ENCODE results near the gene POLDIP2. TPM values are rescaled to one million over a fixed set of nuclear protein-coding genes. Genes with fewer than 3 reads are reported as not detected.
A peak's percentile ranks its signal among the peaks of the same experiment; 100 is the strongest.

POLDIP2 gene
- total RNA-seq, 1 donor: 82.9 TPM

DNA sequence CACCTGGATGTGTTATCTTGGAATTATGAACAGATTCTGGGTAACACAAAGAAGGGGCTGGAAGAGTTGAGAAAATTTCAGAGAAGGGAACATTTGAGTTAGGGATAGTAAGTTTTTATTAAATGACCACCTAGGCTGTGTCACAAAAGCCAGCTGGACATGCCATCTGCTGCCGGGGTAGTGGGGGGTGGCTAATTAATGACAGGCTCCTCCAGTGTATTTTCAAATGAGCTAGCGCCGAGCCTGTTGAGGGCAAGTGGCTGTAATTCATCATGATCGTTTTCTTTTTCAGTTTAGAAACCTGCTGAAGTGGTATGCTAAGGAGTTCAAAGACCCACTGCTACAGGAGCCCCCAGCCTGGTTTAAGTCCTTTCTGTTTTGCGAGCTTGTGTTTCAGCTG lies 32.1 kb downstream of the POLDIP2 start:
- TF ChIP-seq, protein P1, sequence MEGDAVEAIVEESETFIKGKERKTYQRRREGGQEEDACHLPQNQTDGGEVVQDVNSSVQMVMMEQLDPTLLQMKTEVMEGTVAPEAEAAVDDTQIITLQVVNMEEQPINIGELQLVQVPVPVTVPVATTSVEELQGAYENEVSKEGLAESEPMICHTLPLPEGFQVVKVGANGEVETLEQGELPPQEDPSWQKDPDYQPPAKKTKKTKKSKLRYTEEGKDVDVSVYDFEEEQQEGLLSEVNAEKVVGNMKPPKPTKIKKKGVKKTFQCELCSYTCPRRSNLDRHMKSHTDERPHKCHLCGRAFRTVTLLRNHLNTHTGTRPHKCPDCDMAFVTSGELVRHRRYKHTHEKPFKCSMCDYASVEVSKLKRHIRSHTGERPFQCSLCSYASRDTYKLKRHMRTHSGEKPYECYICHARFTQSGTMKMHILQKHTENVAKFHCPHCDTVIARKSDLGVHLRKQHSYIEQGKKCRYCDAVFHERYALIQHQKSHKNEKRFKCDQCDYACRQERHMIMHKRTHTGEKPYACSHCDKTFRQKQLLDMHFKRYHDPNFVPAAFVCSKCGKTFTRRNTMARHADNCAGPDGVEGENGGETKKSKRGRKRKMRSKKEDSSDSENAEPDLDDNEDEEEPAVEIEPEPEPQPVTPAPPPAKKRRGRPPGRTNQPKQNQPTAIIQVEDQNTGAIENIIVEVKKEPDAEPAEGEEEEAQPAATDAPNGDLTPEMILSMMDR (IDR thresholded peaks at IDR 0.05; ENCODE audit: extremely low read depth, low read depth, low read length): no peak
- no peak for DNase-seq (ENCODE audit: insufficient read length, low spot score, missing footprints)
- Histone ChIP-seq H3K36me3 (ENCODE audit: insufficient read depth, low read length) (peaks cover 25% of the 10 kb centered on the region), H3K4me1 (ENCODE audit: insufficient read depth, low read length) (peaks cover 2% of the 10 kb centered on the region), H3K4me2 (ENCODE audit: insufficient read depth, low read length) (no peak overlapping the region), H3K27me3 (ENCODE audit: insufficient read depth, low read length) (no peaks in the 10 kb centered on the region), H3K4me3 (ENCODE audit: insufficient read depth, low read length) (no peak overlapping the region), H3K27ac (ENCODE audit: low read depth, low read length) (no peak overlapping the region), H4K20me1 (ENCODE audit: insufficient read depth, low read length) (peaks cover 5% of the 10 kb centered on the region), H3K79me2 (ENCODE audit: insufficient read depth, low read length) (peaks cover 13% of the 10 kb centered on the region), H3K9me3 (ENCODE audit: low read depth, low read length) (no peaks in the 10 kb centered on the region), H2AFZ (ENCODE audit: low read length) (peak overlapping the region; percentile 10)

GRCh38 chr17:28324781-28325180 lies 32.5 kb downstream of the POLDIP2 start:
- H3K36me3 ChIP-seq (ENCODE audit: insufficient read depth, low read length): peaks cover 25% of the 10 kb centered on the region
- no peak for DNase-seq (ENCODE audit: insufficient read length, low spot score, missing footprints)

GRCh38 chr17:28324267-28324745 lies 33.0 kb downstream of the POLDIP2 start:
- Histone ChIP-seq H3K36me3 (ENCODE audit: insufficient read depth, low read length) (peaks cover 22% of the 10 kb centered on the region), H3K79me2 (ENCODE audit: insufficient read depth, low read length) (peaks cover 20% of the 10 kb centered on the region), H4K20me1 (ENCODE audit: insufficient read depth, low read length) (peaks cover 3% of the 10 kb centered on the region), H3K27ac (ENCODE audit: low read depth, low read length) (no peak overlapping the region), H3K27me3 (ENCODE audit: insufficient read depth, low read length) (no peaks in the 10 kb centered on the region), H3K4me1 (ENCODE audit: insufficient read depth, low read length) (peaks cover 11% of the 10 kb centered on the region), H2AFZ (ENCODE audit: low read length) (no peak overlapping the region), H3K4me2 (ENCODE audit: insufficient read depth, low read length) (no peak overlapping the region), H3K9me3 (ENCODE audit: low read depth, low read length) (no peaks in the 10 kb centered on the region), H3K4me3 (ENCODE audit: insufficient read depth, low read length) (no peak overlapping the region)
- no peak for DNase-seq (ENCODE audit: insufficient read length, low spot score, missing footprints)
- TF ChIP-seq, protein P1 (IDR thresholded peaks at IDR 0.05; ENCODE audit: extremely low read depth, low read depth, low read length): no peak

More at GRCh38 chr17:28324781-28325180, 32.5 kb downstream of the POLDIP2 start:
- H2AFZ ChIP-seq (ENCODE audit: low read length): peak overlapping the region; percentile 10
- H3K27ac ChIP-seq (ENCODE audit: low read depth, low read length): no peak overlapping the region
- H3K27me3 ChIP-seq (ENCODE audit: insufficient read depth, low read length): no peaks in the 10 kb centered on the region
- H4K20me1 ChIP-seq (ENCODE audit: insufficient read depth, low read length): peaks cover 5% of the 10 kb centered on the region
- H3K9me3 ChIP-seq (ENCODE audit: low read depth, low read length): no peaks in the 10 kb centered on the region
- H3K4me3 ChIP-seq (ENCODE audit: insufficient read depth, low read length): no peak overlapping the region
- H3K4me1 ChIP-seq (ENCODE audit: insufficient read depth, low read length): peaks cover 6% of the 10 kb centered on the region
- TF ChIP-seq, protein P1 (IDR thresholded peaks at IDR 0.05; ENCODE audit: extremely low read depth, low read depth, low read length): no peak
- peaks cover 17% of the 10 kb centered on the region for H3K79me2 ChIP-seq (ENCODE audit: insufficient read depth, low read length)
- no peak overlapping the region for H3K4me2 ChIP-seq (ENCODE audit: insufficient read depth, low read length)

DNA sequence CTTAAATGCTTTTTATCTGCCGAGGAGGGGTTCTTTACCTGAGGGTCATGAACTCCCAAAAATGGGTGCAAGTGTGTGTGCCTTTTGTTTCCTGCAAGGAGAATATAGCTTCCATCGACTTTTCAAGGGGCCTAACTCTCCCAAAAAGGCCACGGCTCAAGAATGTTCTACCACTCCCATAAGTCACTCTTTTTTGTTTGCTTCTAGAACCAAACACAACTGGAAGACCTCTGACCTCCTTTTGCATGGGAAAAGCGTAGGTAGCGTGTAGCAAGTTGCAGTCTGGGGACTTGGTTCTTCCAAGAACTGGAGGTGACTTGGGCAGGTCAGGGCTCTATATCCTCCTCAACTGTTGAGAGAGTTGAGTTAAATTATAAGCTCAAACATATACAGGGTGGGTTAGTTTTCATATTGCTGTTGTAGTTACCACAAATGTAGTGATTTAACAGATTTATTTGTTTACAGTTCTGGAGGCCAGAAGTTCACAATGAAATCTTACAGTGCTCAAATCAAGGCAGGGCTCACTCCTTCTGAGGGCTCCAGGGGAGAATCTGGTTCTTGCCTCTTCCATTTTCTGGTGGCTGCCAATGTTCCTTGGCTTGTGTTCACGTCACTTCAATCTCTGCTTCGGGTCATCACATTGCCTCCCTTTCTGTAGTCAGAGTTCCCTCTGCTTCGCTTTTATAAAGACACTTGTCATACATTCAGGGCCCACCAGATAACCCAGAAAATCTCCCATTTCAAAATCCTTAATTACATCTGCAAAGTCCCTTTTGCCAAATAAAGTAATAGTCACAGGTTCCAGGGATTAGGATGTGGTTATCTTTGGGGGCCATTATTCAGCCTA lies 36.9 kb downstream of the POLDIP2 start:
- Histone ChIP-seq H3K79me2 (ENCODE audit: insufficient read depth, low read length) (peaks cover 19% of the 10 kb centered on the region), H3K9me3 (ENCODE audit: low read depth, low read length) (no peaks in the 10 kb centered on the region), H3K4me3 (ENCODE audit: insufficient read depth, low read length) (peak overlapping the region; percentile 86), H3K27ac (ENCODE audit: low read depth, low read length) (no peak overlapping the region), H4K20me1 (ENCODE audit: insufficient read depth, low read length) (no peaks in the 10 kb centered on the region), H3K36me3 (ENCODE audit: insufficient read depth, low read length) (no peaks in the 10 kb centered on the region), H2AFZ (ENCODE audit: low read length) (peak overlapping the region; percentile 97), H3K4me1 (ENCODE audit: insufficient read depth, low read length) (peaks cover 23% of the 10 kb centered on the region), H3K4me2 (ENCODE audit: insufficient read depth, low read length) (peak overlapping the region; percentile 98), H3K27me3 (ENCODE audit: insufficient read depth, low read length) (no peaks in the 10 kb centered on the region)
- no peak for DNase-seq (ENCODE audit: insufficient read length, low spot score, missing footprints)
- TF ChIP-seq, protein P1 (IDR thresholded peaks at IDR 0.05; ENCODE audit: extremely low read depth, low read depth, low read length): no peak
